ENCODE measurements around the gene SPOCK2.

The SPOCK2 gene

DNA sequence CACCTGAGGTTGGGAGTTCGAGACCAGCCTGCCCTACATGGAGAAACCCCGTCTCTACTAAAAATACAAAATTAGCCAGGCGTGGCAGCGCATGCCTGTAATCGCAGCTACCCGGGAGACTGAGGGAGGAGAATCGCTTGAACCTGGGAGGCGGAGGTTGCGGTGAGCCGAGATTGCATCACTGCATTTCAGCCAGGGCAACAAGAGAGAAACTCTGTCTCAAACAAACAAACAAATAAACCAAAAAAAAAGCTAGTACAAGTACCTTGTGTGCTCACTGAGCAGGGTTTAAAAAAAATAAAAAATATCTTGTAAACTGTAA lies 11.2 kb upstream of the SPOCK2 start:
- no peak for DNase-seq (ENCODE audit: low read depth)
- TF ChIP-seq, protein P1, sequence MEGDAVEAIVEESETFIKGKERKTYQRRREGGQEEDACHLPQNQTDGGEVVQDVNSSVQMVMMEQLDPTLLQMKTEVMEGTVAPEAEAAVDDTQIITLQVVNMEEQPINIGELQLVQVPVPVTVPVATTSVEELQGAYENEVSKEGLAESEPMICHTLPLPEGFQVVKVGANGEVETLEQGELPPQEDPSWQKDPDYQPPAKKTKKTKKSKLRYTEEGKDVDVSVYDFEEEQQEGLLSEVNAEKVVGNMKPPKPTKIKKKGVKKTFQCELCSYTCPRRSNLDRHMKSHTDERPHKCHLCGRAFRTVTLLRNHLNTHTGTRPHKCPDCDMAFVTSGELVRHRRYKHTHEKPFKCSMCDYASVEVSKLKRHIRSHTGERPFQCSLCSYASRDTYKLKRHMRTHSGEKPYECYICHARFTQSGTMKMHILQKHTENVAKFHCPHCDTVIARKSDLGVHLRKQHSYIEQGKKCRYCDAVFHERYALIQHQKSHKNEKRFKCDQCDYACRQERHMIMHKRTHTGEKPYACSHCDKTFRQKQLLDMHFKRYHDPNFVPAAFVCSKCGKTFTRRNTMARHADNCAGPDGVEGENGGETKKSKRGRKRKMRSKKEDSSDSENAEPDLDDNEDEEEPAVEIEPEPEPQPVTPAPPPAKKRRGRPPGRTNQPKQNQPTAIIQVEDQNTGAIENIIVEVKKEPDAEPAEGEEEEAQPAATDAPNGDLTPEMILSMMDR (IDR thresholded peaks at IDR 0.05; ENCODE audit: insufficient read depth, low read depth, low read length, missing control alignments) = no peak
- H3K4me3 ChIP-seq (ENCODE audit: low read length) = no peak overlapping the region

DNA sequence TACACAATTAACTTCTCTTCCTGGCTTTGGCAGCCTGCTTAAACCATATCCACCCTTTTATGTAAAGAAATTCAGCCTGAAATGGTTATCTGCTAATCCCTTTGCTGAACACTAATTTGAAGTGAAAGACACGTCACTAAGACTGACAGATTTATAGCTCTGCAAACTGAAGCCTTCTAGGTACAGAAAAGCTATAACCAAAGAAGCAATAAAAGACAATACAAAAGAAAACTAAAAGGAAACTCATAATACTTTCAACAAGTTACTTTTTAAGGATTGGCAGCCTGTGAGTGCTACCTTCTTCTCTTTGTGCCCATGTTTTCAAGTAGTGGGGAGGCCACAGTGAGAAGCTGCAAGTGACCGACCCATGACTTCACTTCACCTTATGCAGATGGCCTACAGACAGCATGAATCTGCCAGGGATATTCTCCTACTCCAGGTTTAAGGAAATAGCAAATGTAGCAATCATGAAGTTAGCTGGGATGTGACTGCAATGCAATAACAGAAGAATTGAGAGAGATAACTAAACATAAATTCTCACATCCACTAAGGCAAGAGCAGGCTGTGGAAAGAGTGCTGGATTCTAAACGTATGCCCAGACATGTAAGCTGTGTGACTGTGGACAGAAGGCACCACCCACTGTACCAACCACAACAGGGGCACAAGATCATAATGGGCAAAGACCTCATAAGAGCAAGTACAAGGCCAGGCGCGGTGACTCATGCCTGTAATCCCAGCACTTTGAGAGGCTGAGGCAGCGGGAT lies 10.7 kb upstream of the SPOCK2 start:
- no peak overlapping the region for H3K4me3 ChIP-seq (ENCODE audit: low read length)
- DNase-seq (ENCODE audit: low read depth) = peak; percentile 48
- TF ChIP-seq, protein P1 (IDR thresholded peaks at IDR 0.05; ENCODE audit: insufficient read depth, low read depth, low read length, missing control alignments) = no peak

DNA sequence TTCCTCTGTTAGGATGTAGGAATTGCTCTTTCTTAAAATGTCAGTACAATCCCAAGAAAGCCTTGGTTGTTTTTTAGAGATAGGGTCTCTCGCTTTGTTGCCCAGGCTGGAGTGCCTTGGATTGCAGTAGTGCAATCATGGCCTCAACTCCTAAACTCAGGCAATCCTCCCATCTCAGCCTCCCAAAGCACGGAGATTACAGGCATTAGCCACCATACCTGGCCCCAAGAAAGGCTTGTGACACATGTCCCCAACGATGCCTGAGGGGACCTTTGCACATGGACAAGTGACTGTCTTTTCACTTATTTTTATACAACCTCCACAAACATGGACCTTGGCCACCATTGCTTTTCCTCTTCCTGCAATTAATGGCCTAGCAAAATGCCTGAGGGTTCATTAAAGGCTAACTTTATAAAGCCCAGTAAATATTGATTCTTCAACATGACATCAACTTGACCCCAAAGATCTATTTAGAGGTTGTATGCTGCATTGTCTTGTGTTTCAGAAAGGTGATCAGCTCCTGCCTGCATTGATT lies 10.0 kb upstream of the SPOCK2 start:
- no peak overlapping the region for H3K4me3 ChIP-seq (ENCODE audit: low read length)
- DNase-seq (ENCODE audit: low read depth) = no peak
- TF ChIP-seq, protein P1 (IDR thresholded peaks at IDR 0.05; ENCODE audit: insufficient read depth, low read depth, low read length, missing control alignments) = no peak

DNA sequence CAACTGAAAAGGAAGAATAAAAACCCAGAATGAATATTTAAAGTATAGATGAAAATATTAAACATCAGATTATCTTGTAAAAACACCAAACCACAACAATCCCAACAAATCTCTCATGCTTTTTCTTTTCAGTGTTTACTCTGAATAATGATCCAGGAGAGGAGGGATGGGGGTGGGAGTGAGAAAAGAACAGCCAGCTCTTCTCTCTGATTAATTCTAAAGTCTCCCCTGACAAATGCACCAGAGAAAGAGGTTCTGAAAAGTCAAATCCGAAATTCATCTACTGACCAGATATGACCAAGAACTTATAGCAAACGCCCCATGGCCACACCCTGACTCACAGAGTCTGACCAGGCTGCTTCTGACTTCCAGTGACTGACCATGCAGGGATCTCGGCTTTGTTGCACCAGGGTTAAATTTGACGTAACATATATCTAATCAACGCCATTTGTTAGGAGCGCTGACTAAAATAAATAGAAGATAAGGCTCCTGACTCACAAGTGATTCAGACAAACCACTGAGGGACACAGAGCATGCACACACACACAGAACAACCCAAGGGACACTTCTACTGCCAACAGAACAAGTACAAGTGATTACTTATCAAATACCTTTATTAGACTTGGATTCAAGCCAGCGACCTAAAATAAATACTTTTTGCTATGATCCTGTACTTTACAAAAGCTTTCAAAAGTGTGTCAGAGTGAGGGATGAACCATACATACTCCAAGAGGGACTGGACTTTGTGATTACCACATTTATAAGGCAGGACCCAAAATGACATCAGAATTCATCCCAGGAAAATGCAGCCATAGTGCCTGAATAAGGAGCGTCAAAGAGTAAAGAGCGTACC lies 9.3 kb upstream of the SPOCK2 start:
- TF ChIP-seq, protein P1 (IDR thresholded peaks at IDR 0.05; ENCODE audit: insufficient read depth, low read depth, low read length, missing control alignments) = no peak
- no peak overlapping the region for H3K4me3 ChIP-seq (ENCODE audit: low read length)
- peak; percentile 62 for DNase-seq (ENCODE audit: low read depth)

- TF ChIP-seq, protein P1 (IDR thresholded peaks at IDR 0.05; ENCODE audit: insufficient read depth, low read depth, low read length, missing control alignments) = no peak
- no peak overlapping the region for H3K4me3 ChIP-seq (ENCODE audit: low read length)
- DNase-seq (ENCODE audit: low read depth) = no peak
These were observed 8.0 kb upstream of the SPOCK2 start for GRCh38 chr10:72096115-72097000.

DNA sequence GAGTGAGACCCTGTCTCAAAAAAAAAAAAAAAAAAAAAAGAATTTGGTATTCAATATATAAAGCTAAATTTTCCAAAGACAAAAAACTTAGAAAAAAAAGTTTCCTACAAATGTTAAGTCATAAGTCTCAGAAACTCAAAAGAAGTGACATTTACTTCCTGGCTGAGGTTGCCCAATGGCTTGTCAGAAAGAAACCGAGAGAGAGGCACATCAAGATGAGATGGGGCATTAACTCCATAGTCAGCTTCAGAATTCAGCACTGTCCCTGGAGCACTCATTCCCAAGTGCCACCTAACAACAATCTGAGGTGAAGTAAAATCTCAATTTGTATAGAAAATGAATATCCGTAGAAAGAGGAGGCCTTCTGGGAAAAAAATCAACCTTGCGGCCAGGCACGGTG lies 6.8 kb upstream of the SPOCK2 start:
- no peak for DNase-seq (ENCODE audit: low read depth)
- H3K4me3 ChIP-seq (ENCODE audit: low read length) = no peak overlapping the region
- TF ChIP-seq, protein P1 (IDR thresholded peaks at IDR 0.05; ENCODE audit: insufficient read depth, low read depth, low read length, missing control alignments) = no peak
